ENCODE data around the gene R3HDM2.
A peak's percentile ranks its signal among the peaks of the same experiment; 100 is the strongest.

R3HDM2 gene

GRCh38 chr12:57369202-57369601 lies 61.6 kb downstream of the R3HDM2 start:
- no peak overlapping the region for H3K4me2 ChIP-seq (ENCODE audit: low read length, poor library complexity, severe bottlenecking)
- peak overlapping the region; percentile 87 for H2AK5ac ChIP-seq (ENCODE audit: low read length, severe bottlenecking)
- H3K36me3 ChIP-seq (ENCODE audit: control insufficient read depth in 1 of 2, insufficient read depth in 2 of 2, low read depth in 1 of 2, low read length in 2 of 2): peaks cover 3 to 7% of the 10 kb centered on the region in 2 experiments
- no peak overlapping the region for H2BK12ac ChIP-seq (ENCODE audit: low read length in 2 of 2)
- H4K8ac ChIP-seq (ENCODE audit: low read length): no peak overlapping the region
- H3K14ac ChIP-seq (ENCODE audit: low read length in 2 of 2): no peak overlapping the region
- peak overlapping the region; percentile 80 for H3K27ac ChIP-seq (ENCODE audit: low read length, poor library complexity, severe bottlenecking)
- H2BK5ac ChIP-seq (ENCODE audit: low read depth, low read length, poor library complexity, severe bottlenecking): no peak overlapping the region
- H2BK120ac ChIP-seq (ENCODE audit: low read depth, low read length): no peak overlapping the region
- H4K91ac ChIP-seq (ENCODE audit: low read length): no peak overlapping the region
- no peak overlapping the region for H3K9ac ChIP-seq (ENCODE audit: low read length)
- no peaks in the 10 kb centered on the region for H3K27me3 ChIP-seq (ENCODE audit: control insufficient read depth in 1 of 2, insufficient read depth in 1 of 2, low read length in 2 of 2)
- H2BK15ac ChIP-seq (ENCODE audit: low read depth, poor library complexity, severe bottlenecking): no peak overlapping the region
- peaks cover 14% of the 10 kb centered on the region for H3K79me1 ChIP-seq (replicated peaks; ENCODE audit: low read length, poor library complexity, severe bottlenecking)
- no peak overlapping the region for H3K18ac ChIP-seq (ENCODE audit: low read depth in 1 of 2, low read length in 2 of 2)
- H3K4me1 ChIP-seq (ENCODE audit: control insufficient read depth, insufficient read depth, low read depth, low read length): peaks cover 2% of the 10 kb centered on the region
- H3K9me3 ChIP-seq (ENCODE audit: control insufficient read depth, low read length): peaks cover 4% of the 10 kb centered on the region
- H3K4me3 ChIP-seq (ENCODE audit: insufficient read depth in 1 of 2, low read depth in 1 of 2, low read length in 2 of 2): no peak overlapping the region
- 92% methylated on average over 2 of the region's 3 CpGs for WGBS
- H3K4ac ChIP-seq (ENCODE audit: low read depth in 1 of 2, low read length in 2 of 2): no peak overlapping the region
- H3K23ac ChIP-seq (ENCODE audit: low read length in 2 of 2): no peak overlapping the region
- H2AFZ ChIP-seq (ENCODE audit: low read depth, low read length): no peak overlapping the region
- DNase-seq: no peak

DNA sequence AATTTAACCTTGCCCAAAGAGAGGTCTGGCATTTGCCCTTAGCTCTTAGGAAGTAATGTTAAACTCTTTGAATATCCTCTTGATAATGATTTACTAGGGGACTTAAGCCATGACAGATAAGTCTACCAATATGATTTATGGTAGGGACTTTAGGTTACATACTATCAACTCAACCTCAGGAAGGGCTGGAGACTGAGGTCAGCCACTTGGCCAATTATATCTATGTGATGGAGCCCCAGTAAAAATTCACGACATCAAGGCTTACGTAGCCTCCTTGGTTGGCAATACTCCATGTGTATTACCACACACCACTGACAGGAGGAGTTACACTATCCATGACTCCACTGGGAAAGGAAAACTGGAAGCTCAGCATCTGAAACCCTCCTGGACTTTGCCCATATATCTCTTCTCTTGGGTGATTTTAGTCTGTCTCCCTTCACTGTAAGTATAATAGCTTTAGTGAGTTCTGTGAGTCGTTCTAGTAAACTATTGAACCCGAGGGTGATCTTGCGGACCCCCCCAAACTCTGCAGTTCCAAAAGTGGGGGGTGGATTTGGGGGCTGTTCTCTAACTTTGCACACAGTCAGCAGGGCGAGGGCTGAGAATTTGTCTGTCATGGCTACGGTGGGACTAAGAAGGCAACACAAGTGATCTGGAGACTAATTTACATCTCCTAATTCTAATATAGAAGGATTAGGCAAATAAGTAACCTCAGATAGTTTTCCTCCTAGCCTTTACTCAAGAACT lies 62.3 kb downstream of the R3HDM2 start:
- H3K4me2 ChIP-seq (ENCODE audit: low read length, poor library complexity, severe bottlenecking): no peak overlapping the region
- no peak overlapping the region for H3K4ac ChIP-seq (ENCODE audit: low read depth in 1 of 2, low read length in 2 of 2)
- no peak overlapping the region for H3K14ac ChIP-seq (ENCODE audit: low read length in 2 of 2)
- peak overlapping the region; percentile 80 for H3K27ac ChIP-seq (ENCODE audit: low read length, poor library complexity, severe bottlenecking)
- no peak overlapping the region for H2AFZ ChIP-seq (ENCODE audit: low read depth, low read length)
- H2BK120ac ChIP-seq (ENCODE audit: low read depth, low read length): no peak overlapping the region
- no peak overlapping the region for H3K4me3 ChIP-seq (ENCODE audit: insufficient read depth in 1 of 2, low read depth in 1 of 2, low read length in 2 of 2)
- peak overlapping the region; percentile 87 for H2AK5ac ChIP-seq (ENCODE audit: low read length, severe bottlenecking)
- WGBS: 85% methylated on average over 6 of the region's 7 CpGs
- H2BK15ac ChIP-seq (ENCODE audit: low read depth, poor library complexity, severe bottlenecking): no peak overlapping the region
- no peaks in the 10 kb centered on the region for H3K27me3 ChIP-seq (ENCODE audit: control insufficient read depth in 1 of 2, insufficient read depth in 1 of 2, low read length in 2 of 2)
- DNase-seq: peak; percentile 86
- H2BK12ac ChIP-seq (ENCODE audit: low read length in 2 of 2): no peak overlapping the region
- H3K9me3 ChIP-seq (ENCODE audit: control insufficient read depth, low read length): peaks cover 4% of the 10 kb centered on the region
- H3K79me1 ChIP-seq (replicated peaks; ENCODE audit: low read length, poor library complexity, severe bottlenecking): peaks cover 14% of the 10 kb centered on the region
- H4K8ac ChIP-seq (ENCODE audit: low read length): no peak overlapping the region
- no peak overlapping the region for H3K23ac ChIP-seq (ENCODE audit: low read length in 2 of 2)
- H4K91ac ChIP-seq (ENCODE audit: low read length): no peak overlapping the region
- H3K18ac ChIP-seq (ENCODE audit: low read depth in 1 of 2, low read length in 2 of 2): no peak overlapping the region
- H3K4me1 ChIP-seq (ENCODE audit: control insufficient read depth, insufficient read depth, low read depth, low read length): peaks cover 2% of the 10 kb centered on the region
- H3K9ac ChIP-seq (ENCODE audit: low read length): no peak overlapping the region
- H3K36me3 ChIP-seq (ENCODE audit: control insufficient read depth in 1 of 2, insufficient read depth in 2 of 2, low read depth in 1 of 2, low read length in 2 of 2): peaks cover 3 to 11% of the 10 kb centered on the region in 2 experiments
- H2BK5ac ChIP-seq (ENCODE audit: low read depth, low read length, poor library complexity, severe bottlenecking): peak overlapping the region; percentile 66

GRCh38 chr12:57367121-57367520 lies 63.7 kb downstream of the R3HDM2 start:
- peaks cover 2% of the 10 kb centered on the region for H3K4me1 ChIP-seq (ENCODE audit: control insufficient read depth, insufficient read depth, low read depth, low read length)
- H2AK5ac ChIP-seq (ENCODE audit: low read length, severe bottlenecking): peak overlapping the region; percentile 33
- H2BK120ac ChIP-seq (ENCODE audit: low read depth, low read length): no peak overlapping the region
- H3K4me2 ChIP-seq (ENCODE audit: low read length, poor library complexity, severe bottlenecking): no peak overlapping the region
- H3K9me3 ChIP-seq (ENCODE audit: control insufficient read depth, low read length): peaks cover 4% of the 10 kb centered on the region
- no peak overlapping the region for H3K4me3 ChIP-seq (ENCODE audit: insufficient read depth in 1 of 2, low read depth in 1 of 2, low read length in 2 of 2)
- H2AFZ ChIP-seq (ENCODE audit: low read depth, low read length): no peak overlapping the region
- no peak overlapping the region for H3K18ac ChIP-seq (ENCODE audit: low read depth in 1 of 2, low read length in 2 of 2)
- no peak overlapping the region for H3K9ac ChIP-seq (ENCODE audit: low read length)
- H3K14ac ChIP-seq (ENCODE audit: low read length in 2 of 2): no peak overlapping the region
- H3K79me1 ChIP-seq (replicated peaks; ENCODE audit: low read length, poor library complexity, severe bottlenecking): peaks cover 9% of the 10 kb centered on the region
- peaks cover 0 to 11% of the 10 kb centered on the region in 2 experiments for H3K36me3 ChIP-seq (ENCODE audit: control insufficient read depth in 1 of 2, insufficient read depth in 2 of 2, low read depth in 1 of 2, low read length in 2 of 2)
- H4K91ac ChIP-seq (ENCODE audit: low read length): no peak overlapping the region
- DNase-seq: no peak
- no peak overlapping the region for H2BK15ac ChIP-seq (ENCODE audit: low read depth, poor library complexity, severe bottlenecking)
- H2BK5ac ChIP-seq (ENCODE audit: low read depth, low read length, poor library complexity, severe bottlenecking): no peak overlapping the region
- H2BK12ac ChIP-seq (ENCODE audit: low read length in 2 of 2): no peak overlapping the region
- H3K4ac ChIP-seq (ENCODE audit: low read depth in 1 of 2, low read length in 2 of 2): no peak overlapping the region
- H4K8ac ChIP-seq (ENCODE audit: low read length): no peak overlapping the region
- peak overlapping the region; percentile 6 for H3K27ac ChIP-seq (ENCODE audit: low read length, poor library complexity, severe bottlenecking)
- no peak overlapping the region for H3K23ac ChIP-seq (ENCODE audit: low read length in 2 of 2)
- H3K27me3 ChIP-seq (ENCODE audit: control insufficient read depth in 1 of 2, insufficient read depth in 1 of 2, low read length in 2 of 2): no peaks in the 10 kb centered on the region

DNA sequence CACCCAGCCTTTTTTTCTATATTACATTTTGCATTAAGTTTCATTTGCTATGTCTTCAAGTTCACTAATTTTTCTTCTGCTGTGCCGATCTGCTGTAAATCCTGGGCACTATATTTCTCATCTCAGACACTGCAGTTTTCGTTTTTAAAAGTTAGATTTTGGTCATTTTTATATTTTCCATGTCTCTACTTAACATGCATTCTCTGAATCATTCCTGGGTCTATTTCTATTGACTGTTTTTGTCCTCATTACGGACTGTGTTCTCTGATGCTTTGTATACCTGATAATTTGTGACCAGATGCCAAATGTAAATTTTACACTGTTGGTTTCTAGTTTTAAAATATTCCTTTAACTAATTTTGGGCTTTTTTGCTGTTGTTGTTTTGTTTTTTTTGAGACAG lies 64.5 kb downstream of the R3HDM2 start:
- peaks cover 2% of the 10 kb centered on the region for H3K4me1 ChIP-seq (ENCODE audit: control insufficient read depth, insufficient read depth, low read depth, low read length)
- peaks cover 9% of the 10 kb centered on the region for H3K79me1 ChIP-seq (replicated peaks; ENCODE audit: low read length, poor library complexity, severe bottlenecking)
- H2BK12ac ChIP-seq (ENCODE audit: low read length in 2 of 2): no peak overlapping the region
- no peak overlapping the region for H4K91ac ChIP-seq (ENCODE audit: low read length)
- H4K8ac ChIP-seq (ENCODE audit: low read length): no peak overlapping the region
- H3K36me3 ChIP-seq (ENCODE audit: control insufficient read depth in 1 of 2, insufficient read depth in 2 of 2, low read depth in 1 of 2, low read length in 2 of 2): peaks cover 0 to 11% of the 10 kb centered on the region in 2 experiments
- no peak overlapping the region for H2BK120ac ChIP-seq (ENCODE audit: low read depth, low read length)
- no peak overlapping the region for H2BK15ac ChIP-seq (ENCODE audit: low read depth, poor library complexity, severe bottlenecking)
- no peak overlapping the region for H3K23ac ChIP-seq (ENCODE audit: low read length in 2 of 2)
- DNase-seq: no peak
- no peak overlapping the region for H3K14ac ChIP-seq (ENCODE audit: low read length in 2 of 2)
- no peak overlapping the region for H2AK5ac ChIP-seq (ENCODE audit: low read length, severe bottlenecking)
- H3K9me3 ChIP-seq (ENCODE audit: control insufficient read depth, low read length): peaks cover 4% of the 10 kb centered on the region
- H3K4me2 ChIP-seq (ENCODE audit: low read length, poor library complexity, severe bottlenecking): no peak overlapping the region
- no peak overlapping the region for H3K4ac ChIP-seq (ENCODE audit: low read depth in 1 of 2, low read length in 2 of 2)
- no peak overlapping the region for H3K27ac ChIP-seq (ENCODE audit: low read length, poor library complexity, severe bottlenecking)
- no peak overlapping the region for H2BK5ac ChIP-seq (ENCODE audit: low read depth, low read length, poor library complexity, severe bottlenecking)
- H2AFZ ChIP-seq (ENCODE audit: low read depth, low read length): no peak overlapping the region
- H3K18ac ChIP-seq (ENCODE audit: low read depth in 1 of 2, low read length in 2 of 2): no peak overlapping the region
- H3K9ac ChIP-seq (ENCODE audit: low read length): no peak overlapping the region
- H3K4me3 ChIP-seq (ENCODE audit: insufficient read depth in 1 of 2, low read depth in 1 of 2, low read length in 2 of 2): no peak overlapping the region
- H3K27me3 ChIP-seq (ENCODE audit: control insufficient read depth in 1 of 2, insufficient read depth in 1 of 2, low read length in 2 of 2): no peaks in the 10 kb centered on the region
- WGBS: 100% methylated on average over 1 of the region's 3 CpGs

Data from mesenchymal stem cell (in vitro differentiated cells and primary cell).